ENCODE measurements around the gene TAS1R1.

TAS1R1 gene

GRCh38 chr1:6614019-6614928 lies 59.2 kb downstream of the TAS1R1 start:
- no peak for TF ChIP-seq CTCF (IDR thresholded peaks at IDR 0.05; ENCODE audit: control insufficient read depth, insufficient read depth, low read depth, low read length, missing control alignments)
- no peak for DNase-seq (ENCODE audit: low read depth)
- peak overlapping the region; percentile 82 for H3K4me3 ChIP-seq (ENCODE audit: control insufficient read depth, low read depth, low read length)

- no peak for DNase-seq (ENCODE audit: low read depth)
- peak overlapping the region; percentile 82 for H3K4me3 ChIP-seq (ENCODE audit: control insufficient read depth, low read depth, low read length)
- no peak for TF ChIP-seq CTCF (IDR thresholded peaks at IDR 0.05; ENCODE audit: control insufficient read depth, insufficient read depth, low read depth, low read length, missing control alignments)
These were observed 60.0 kb downstream of the TAS1R1 start for GRCh38 chr1:6614929-6615785.

- H3K4me3 ChIP-seq (ENCODE audit: control insufficient read depth, low read depth, low read length): no peak overlapping the region
- TF ChIP-seq CTCF (IDR thresholded peaks at IDR 0.05; ENCODE audit: control insufficient read depth, insufficient read depth, low read depth, low read length, missing control alignments): no peak
These were observed 63.9 kb downstream of the TAS1R1 start for GRCh38 chr1:6619045-6619444.

GRCh38 chr1:6621429-6622391 lies 66.6 kb downstream of the TAS1R1 start:
- DNase-seq (ENCODE audit: low read depth): no peak
- no peak for TF ChIP-seq CTCF (IDR thresholded peaks at IDR 0.05; ENCODE audit: control insufficient read depth, insufficient read depth, low read depth, low read length, missing control alignments)
- H3K4me3 ChIP-seq (ENCODE audit: control insufficient read depth, low read depth, low read length): no peak overlapping the region

More at GRCh38 chr1:6619045-6619444, 63.9 kb downstream of the TAS1R1 start:
- no peak for DNase-seq (ENCODE audit: low read depth)

GRCh38 chr1:6622396-6623152 lies 67.5 kb downstream of the TAS1R1 start:
- TF ChIP-seq CTCF (IDR thresholded peaks at IDR 0.05; ENCODE audit: control insufficient read depth, insufficient read depth, low read depth, low read length, missing control alignments): no peak
- H3K4me3 ChIP-seq (ENCODE audit: control insufficient read depth, low read depth, low read length): no peak overlapping the region
- DNase-seq (ENCODE audit: low read depth): no peak
